ENCODE measurements around the gene OR8J3.

GRCh38 chr11:56172256-56172830, 32.3 kb upstream of the OR8J3 start:
- no peak for TF ChIP-seq POLR2A (IDR thresholded peaks at IDR 0.05; ENCODE audit: low read depth, low read length)
- TF ChIP-seq CBFB (IDR thresholded peaks at IDR 0.05; ENCODE audit: low read depth), result no peak
- no peak for TF ChIP-seq SIN3A (IDR thresholded peaks at IDR 0.05; ENCODE audit: low read depth, low read length)
- no peak for TF ChIP-seq BCL11A (IDR thresholded peaks at IDR 0.05; ENCODE audit: low read depth, low read length)
- no peak for TF ChIP-seq HDAC6 (IDR thresholded peaks at IDR 0.05; ENCODE audit: unreplicated experiment)
- no peak for TF ChIP-seq EP300 (IDR thresholded peaks at IDR 0.05; ENCODE audit: borderline replicate concordance in 1 of 2, control insufficient read depth in 1 of 2, low read depth in 2 of 2, low read length in 2 of 2)
- TF ChIP-seq CTCF (IDR thresholded peaks at IDR 0.05 in 2 of 3, conservative IDR thresholded peaks at IDR 0.05 in 1 of 3; ENCODE audit: control insufficient read depth in 2 of 3, extremely low read depth in 1 of 3, insufficient read depth in 1 of 3, low read depth in 3 of 3, low read length in 3 of 3), result no peak
- no peak for TF ChIP-seq BRCA1 (IDR thresholded peaks at IDR 0.05; ENCODE audit: low read depth, low read length)
- TF ChIP-seq FOXK2 (IDR thresholded peaks at IDR 0.05), result no peak
- no peak for TF ChIP-seq ZNF274 (IDR thresholded peaks at IDR 0.05; ENCODE audit: insufficient read depth, insufficient read length)

Measured in GM12878 (cell line).